T47D (cell line): Measurements from ENCODE around the gene TMC5.

Experiments used
- DNase-seq, 2 experiments: peaks; one replicate each; pipeline versions ENCODE4 v3.0.0 to v3.0.0-alpha.2; 2011 to 2012; ENCODE audit warnings: low read depth in 1 of 2, low spot score in 1 of 2
- JUND ChIP-seq: IDR thresholded peaks from 2 replicates; pipeline ENCODE4 v1.6.1; 2012; ENCODE audit warnings: low read depth
- in situ Hi-C: cut with HindIII; loops from 2 replicates; pipeline ENCODE4 v1.10.0; 2016; ENCODE audit warnings: low sequenced_read_pairs, low pct_unique_long_range_greater_than_20kb

Gene TMC5

GRCh38 chr16:19513377-19514053 is 95.8 kb downstream of the TMC5 start:
- no peak for DNase-seq
- in situ Hi-C loops, result no loop called here
- TF ChIP-seq JUND, result no peak

GRCh38 chr16:19515757-19516156 is 98.1 kb downstream of the TMC5 start:
- no peak for TF ChIP-seq JUND
- DNase-seq, result no peak
- in situ Hi-C loops, result no loop called here

GRCh38 chr16:19517424-19518089 is 99.9 kb downstream of the TMC5 start:
- peak in 1 of 2 experiments; percentile 9 for DNase-seq
- no peak for TF ChIP-seq JUND
- in situ Hi-C loops, result no loop called here

- TF ChIP-seq JUND, result no peak
- in situ Hi-C loops, result no loop called here
- no peak for DNase-seq
Measured at GRCh38 chr16:19518388-19518787, 100.7 kb downstream of the TMC5 start.

GRCh38 chr16:19520861-19521331 is 103.2 kb downstream of the TMC5 start:
- in situ Hi-C loops, result no loop called here
- DNase-seq, result no peak
- no peak for TF ChIP-seq JUND

GRCh38 chr16:19521471-19522396 is 104.1 kb downstream of the TMC5 start, which contains the start of gene GDE1:
Gene GDE1, minus strand, starts transcription at chr16:19522098. Its CDS starts 134 bp downstream, at chr16:19521964.
- no peak for TF ChIP-seq JUND
- in situ Hi-C loops, result no loop called here
- DNase-seq, result peak; percentile 91 to 92

- in situ Hi-C loops, result no loop called here
- TF ChIP-seq JUND, result no peak
- DNase-seq, result peak in 1 of 2 experiments; percentile 54
Measured at GRCh38 chr16:19522397-19522732, 104.7 kb downstream of the TMC5 start.

GRCh38 chr16:19522760-19523159 is 105.1 kb downstream of the TMC5 start:
- DNase-seq, result no peak
- in situ Hi-C loops, result no loop called here
- TF ChIP-seq JUND, result no peak

GRCh38 chr16:19523184-19523558 is 105.5 kb downstream of the TMC5 start:
- in situ Hi-C loops, result no loop called here
- DNase-seq, result no peak
- TF ChIP-seq JUND, result no peak

- no peak for TF ChIP-seq JUND
- DNase-seq, result peak; percentile 86 to 98
- in situ Hi-C loops, result no loop called here
Measured at GRCh38 chr16:19523559-19524355, 106.1 kb downstream of the TMC5 start, which contains the start of gene CCP110. Gene CCP110, plus strand, starts transcription at chr16:19523942. Its CDS starts 3,940 bp downstream, at chr16:19527882.

GRCh38 chr16:19524356-19524615 is 106.6 kb downstream of the TMC5 start:
- no peak for TF ChIP-seq JUND
- in situ Hi-C loops, result no loop called here
- DNase-seq, result no peak
